Measurements from ENCODE around the gene IL4I1. TPM values are rescaled to one million over a fixed set of nuclear protein-coding genes. Genes with fewer than 3 reads are reported as not detected.

IL4I1 gene
- total and polyA plus RNA-seq, 2 of the 8 experiments (the other 6 are each of a cell fraction or from before 2014, with no cell fraction given) = 0.41 to 0.76 TPM

GRCh38 chr19:49913720-49914119 lies 17.0 kb upstream of the IL4I1 start (continued):
- no peak for TF ChIP-seq ASH2L (IDR thresholded peaks at IDR 0.05; ENCODE audit: low read length)
- no peak for TF ChIP-seq SUZ12 (IDR thresholded peaks at IDR 0.05; ENCODE audit: low read length)
- TF ChIP-seq RXRA (IDR thresholded peaks at IDR 0.05; ENCODE audit: insufficient read depth, low read depth, low read length) = no peak
- no peak for TF ChIP-seq CREB1 (IDR thresholded peaks at IDR 0.05)
- no peak for TF ChIP-seq HDAC2 (IDR thresholded peaks at IDR 0.05; ENCODE audit: borderline replicate concordance in 1 of 2, low read depth in 2 of 2, low read length in 2 of 2)

Measured in H1 (cell line).